ENCODE measurements around the gene RCOR1. TPM values are rescaled to one million over a fixed set of nuclear protein-coding genes. Genes with fewer than 3 reads are reported as not detected.

RCOR1 gene
- total RNA-seq, 1 experiment from 2014 or later, result 25.4 TPM

- TF ChIP-seq, protein P1, sequence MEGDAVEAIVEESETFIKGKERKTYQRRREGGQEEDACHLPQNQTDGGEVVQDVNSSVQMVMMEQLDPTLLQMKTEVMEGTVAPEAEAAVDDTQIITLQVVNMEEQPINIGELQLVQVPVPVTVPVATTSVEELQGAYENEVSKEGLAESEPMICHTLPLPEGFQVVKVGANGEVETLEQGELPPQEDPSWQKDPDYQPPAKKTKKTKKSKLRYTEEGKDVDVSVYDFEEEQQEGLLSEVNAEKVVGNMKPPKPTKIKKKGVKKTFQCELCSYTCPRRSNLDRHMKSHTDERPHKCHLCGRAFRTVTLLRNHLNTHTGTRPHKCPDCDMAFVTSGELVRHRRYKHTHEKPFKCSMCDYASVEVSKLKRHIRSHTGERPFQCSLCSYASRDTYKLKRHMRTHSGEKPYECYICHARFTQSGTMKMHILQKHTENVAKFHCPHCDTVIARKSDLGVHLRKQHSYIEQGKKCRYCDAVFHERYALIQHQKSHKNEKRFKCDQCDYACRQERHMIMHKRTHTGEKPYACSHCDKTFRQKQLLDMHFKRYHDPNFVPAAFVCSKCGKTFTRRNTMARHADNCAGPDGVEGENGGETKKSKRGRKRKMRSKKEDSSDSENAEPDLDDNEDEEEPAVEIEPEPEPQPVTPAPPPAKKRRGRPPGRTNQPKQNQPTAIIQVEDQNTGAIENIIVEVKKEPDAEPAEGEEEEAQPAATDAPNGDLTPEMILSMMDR (IDR thresholded peaks at IDR 0.05), result no peak
- TF ChIP-seq ZNF416 (CRISPR knock-in tag; IDR thresholded peaks at IDR 0.05) (no peak), MXD4 (CRISPR knock-in tag; IDR thresholded peaks at IDR 0.05; ENCODE audit: borderline replicate concordance) (no peak), KAT7 (CRISPR knock-in tag; IDR thresholded peaks at IDR 0.05; ENCODE audit: borderline replicate concordance) (no peak)
These were observed 13.6 kb upstream of the RCOR1 start (continued) for GRCh38 chr14:102578821-102579220.

DNA sequence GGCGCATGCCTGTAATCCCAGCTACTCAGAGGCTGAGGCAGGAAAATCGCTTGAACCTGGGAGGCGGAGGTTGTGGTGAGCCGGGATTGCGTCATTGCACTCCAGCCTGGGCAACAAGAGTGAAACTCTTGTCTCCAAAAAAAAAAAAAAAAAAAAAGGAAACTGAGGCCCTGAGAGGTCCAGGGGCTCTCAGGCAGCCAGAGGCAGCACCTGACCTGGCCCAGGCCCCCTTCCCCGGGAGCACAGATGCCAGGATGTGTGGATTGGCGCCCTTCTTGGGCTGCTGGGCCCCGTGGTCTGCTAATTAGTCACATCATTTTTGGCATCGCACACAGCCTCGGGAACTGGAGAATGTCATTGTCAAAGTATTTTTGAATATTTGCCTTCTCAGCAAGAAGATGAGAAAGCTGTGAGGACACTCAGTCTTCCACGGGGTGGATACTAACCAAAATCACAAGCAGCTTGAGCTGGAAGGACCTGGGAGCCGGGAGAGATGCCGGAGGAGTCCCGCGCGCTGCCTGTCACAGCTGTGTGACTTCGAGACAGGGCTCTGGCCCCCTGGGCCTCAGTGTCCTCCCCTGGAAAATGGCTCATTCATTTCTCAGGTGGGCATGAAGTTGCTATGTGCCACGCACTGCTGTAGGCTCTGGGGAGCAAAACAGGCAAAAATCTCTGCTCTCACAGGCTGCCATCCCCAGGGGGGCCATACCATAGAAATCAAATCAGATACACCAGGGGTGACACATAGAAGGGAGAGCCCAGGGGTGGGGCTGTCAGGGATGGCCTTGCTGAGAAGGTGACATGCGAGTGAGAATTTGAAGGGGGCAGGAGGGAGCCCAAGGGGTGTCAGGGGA, 12.5 kb upstream of the RCOR1 start:
- CTCF ChIA-PET, result interaction anchor here (0.9 to 1.7 kb wide), 3 partner anchors 10 to 56 kb away, joined by 4 to 11 read pairs (median 5); no protein-coding TSS in a partner anchor

DNA sequence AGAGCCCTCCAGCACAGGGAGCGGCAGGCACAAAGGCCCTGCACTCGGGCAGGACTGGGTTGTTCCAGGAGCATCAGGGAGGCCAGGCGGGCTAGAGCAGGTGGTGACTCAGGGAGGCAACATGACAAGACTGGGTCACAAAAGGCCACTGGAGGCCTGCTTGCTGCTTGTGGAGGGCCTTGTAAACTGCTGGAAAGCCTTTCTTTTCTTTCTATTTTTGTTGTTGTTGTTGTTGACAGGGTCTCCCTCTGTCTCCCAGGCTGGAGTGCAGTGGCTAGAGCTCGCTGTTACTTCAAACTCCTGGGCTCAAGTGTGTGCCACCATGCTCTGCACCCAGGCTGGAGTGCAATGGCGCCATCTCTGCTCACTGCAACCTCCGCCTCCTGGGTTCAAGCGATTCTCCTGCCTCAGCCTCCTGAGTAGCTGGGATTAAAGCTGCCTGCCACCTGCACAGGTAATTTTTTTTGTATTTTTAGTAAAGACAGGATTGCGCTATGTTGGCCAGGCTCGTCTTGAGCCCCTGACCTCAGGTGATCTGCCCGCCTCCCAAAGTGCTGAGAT, 11.8 kb upstream of the RCOR1 start:
- ATAC-seq (no peak), DNase-seq (ENCODE audit: low spot score) (no peak)
- no peak overlapping the region for H3K4me3 Mint-ChIP-seq
- ChIA-PET CTCF (interaction anchor here (0.9 to 1.7 kb wide), 2 partner anchors 10 to 57 kb away, joined by 4 to 11 read pairs; no protein-coding TSS in a partner anchor), POLR2A (no interaction called here)
- peaks cover 15% of the 10 kb centered on the region for H3K4me1 Mint-ChIP-seq
- H3K27me3 Mint-ChIP-seq (ENCODE audit: low read depth), result no peaks in the 10 kb centered on the region; the same call in 1 of the 2 replicates
- no peak overlapping the region for H3K27ac Mint-ChIP-seq
- no peaks in the 10 kb centered on the region for H3K36me3 Mint-ChIP-seq
- TF ChIP-seq, protein P2, sequence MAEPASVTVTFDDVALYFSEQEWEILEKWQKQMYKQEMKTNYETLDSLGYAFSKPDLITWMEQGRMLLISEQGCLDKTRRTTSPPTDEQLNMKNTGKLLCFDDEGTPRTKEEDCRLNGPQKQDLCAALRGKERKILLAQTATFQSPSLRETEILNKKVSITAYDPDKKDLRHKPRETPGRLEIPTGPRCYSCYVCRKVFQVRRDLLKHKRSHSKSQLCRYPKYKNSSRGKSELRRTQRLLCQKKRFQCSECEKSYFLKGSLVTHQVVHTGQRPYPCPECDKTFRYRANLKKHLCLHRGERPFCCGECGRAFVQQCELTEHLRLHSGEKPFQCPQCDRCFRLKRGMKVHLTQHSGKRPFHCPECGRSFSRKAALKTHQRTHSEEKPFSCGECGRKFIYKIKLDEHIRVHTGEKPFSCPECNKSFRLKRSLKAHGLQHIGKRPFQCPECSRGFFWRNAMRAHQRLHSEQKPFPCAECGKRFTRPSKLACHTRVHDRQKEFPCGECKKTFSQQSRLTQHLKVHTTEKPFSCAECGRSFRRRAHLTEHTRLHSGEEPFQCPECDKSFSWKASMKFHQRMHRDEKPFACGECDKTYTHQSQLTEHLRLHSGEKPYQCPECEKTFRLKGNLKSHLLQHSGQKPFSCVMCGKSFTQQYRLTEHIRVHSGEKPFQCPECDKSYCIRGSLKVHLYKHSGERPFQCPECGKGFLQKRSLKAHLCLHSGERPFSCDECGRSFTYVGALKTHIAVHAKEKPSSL (CRISPR knock-in tag; conservative IDR thresholded peaks at IDR 0.05), result no peak
- no peaks in the 10 kb centered on the region for H3K9me3 Mint-ChIP-seq

More for the DNA sequence above, 12.5 kb upstream of the RCOR1 start:
- no peak overlapping the region for H3K27ac Mint-ChIP-seq
- ATAC-seq (no peak), DNase-seq (ENCODE audit: low spot score) (no peak)
- H3K9me3 Mint-ChIP-seq, result no peaks in the 10 kb centered on the region
- no peak overlapping the region for H3K4me3 Mint-ChIP-seq
- TF ChIP-seq TEAD4 (CRISPR knock-in tag; IDR thresholded peaks at IDR 0.05) (no peak), ZSCAN18 (CRISPR knock-in tag; IDR thresholded peaks at IDR 0.05) (no peak), JUN (CRISPR knock-in tag; IDR thresholded peaks at IDR 0.05) (no peak), TCF7 (CRISPR knock-in tag; IDR thresholded peaks at IDR 0.05; ENCODE audit: low read depth) (no peak), IRF2 (CRISPR knock-in tag; IDR thresholded peaks at IDR 0.05; ENCODE audit: borderline replicate concordance, low read depth) (no peak), FOXK1 (CRISPR knock-in tag; IDR thresholded peaks at IDR 0.05) (no peak), NR1H2 (CRISPR knock-in tag; IDR thresholded peaks at IDR 0.05) (no peak), ZNF423 (CRISPR knock-in tag; IDR thresholded peaks at IDR 0.05) (no peak)
- TF ChIP-seq, protein P2 (CRISPR knock-in tag; conservative IDR thresholded peaks at IDR 0.05), result no peak
- no peaks in the 10 kb centered on the region; the same call in 1 of the 2 replicates for H3K27me3 Mint-ChIP-seq (ENCODE audit: low read depth)
- H3K36me3 Mint-ChIP-seq, result no peaks in the 10 kb centered on the region
- peaks cover 14% of the 10 kb centered on the region for H3K4me1 Mint-ChIP-seq
- POLR2A ChIA-PET, result interaction anchor here (0.7 kb wide), 1 partner anchor 19 kb away, joined by 10 read pairs; no protein-coding TSS in a partner anchor
